Inflammatory macrophage treated with lipopolysaccharide for 1 hour (primary cell): Measurements from ENCODE around the gene TNIP1.

Source experiments
- DNase-seq, 2 donors: peaks; one replicate each; pipeline ENCODE4 v3.0.0-alpha.2; 2020 to 2022

Gene TNIP1

GRCh38 chr5:151020304-151021110 lies 60.3 kb downstream of the TNIP1 start, which contains the start of gene GPX3:
Gene GPX3, plus strand, starts transcription at chr5:151020591. Its CDS starts 64 bp downstream, at chr5:151020655.
- peak; percentile 90 to 94 for DNase-seq

DNA sequence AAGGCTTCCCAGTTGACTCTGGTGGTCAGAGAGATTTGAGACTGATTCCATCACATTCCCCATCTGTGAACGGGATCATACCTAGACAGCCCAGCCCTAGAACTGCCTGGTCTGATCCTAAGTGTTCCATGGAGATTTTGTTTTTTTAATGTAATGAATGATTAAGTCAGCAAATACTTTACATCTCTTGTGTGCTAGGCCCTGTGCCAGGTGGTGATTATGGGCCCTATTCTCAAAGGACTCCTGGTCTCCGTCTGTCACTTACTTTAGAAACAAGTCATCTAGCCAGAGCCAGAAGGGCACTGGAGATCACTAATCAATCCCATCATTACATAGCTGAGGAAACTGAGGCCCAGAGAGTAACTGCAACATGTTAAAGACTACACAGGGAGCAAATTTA lies 61.5 kb downstream of the TNIP1 start:
- DNase-seq = no peak

GRCh38 chr5:151018846-151019245 lies 62.0 kb downstream of the TNIP1 start:
- DNase-seq = no peak

DNA sequence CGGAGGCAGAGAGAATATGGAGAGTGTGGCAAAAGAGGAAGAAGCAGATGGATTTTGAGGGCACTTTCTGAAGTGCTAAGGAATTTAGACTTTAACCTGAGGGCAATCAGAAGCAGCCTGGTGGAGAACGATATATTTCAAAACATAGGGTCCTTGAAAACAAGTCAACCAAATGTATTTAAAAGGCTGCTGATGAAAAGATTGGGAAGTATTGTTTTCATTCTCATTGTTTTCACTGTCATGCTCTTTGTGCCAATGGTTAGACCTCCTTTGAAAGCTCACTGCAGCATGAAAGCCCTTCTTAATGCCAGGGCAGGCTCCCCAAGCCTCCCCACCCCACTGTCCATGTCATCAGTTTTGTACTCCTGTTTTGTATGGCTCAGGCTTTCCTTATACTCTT lies 62.9 kb downstream of the TNIP1 start:
- no peak for DNase-seq

GRCh38 chr5:151016700-151017099 lies 64.1 kb downstream of the TNIP1 start:
- peak; percentile 86 to 88 for DNase-seq

GRCh38 chr5:151015974-151016587 lies 64.8 kb downstream of the TNIP1 start:
- DNase-seq = no peak

DNA sequence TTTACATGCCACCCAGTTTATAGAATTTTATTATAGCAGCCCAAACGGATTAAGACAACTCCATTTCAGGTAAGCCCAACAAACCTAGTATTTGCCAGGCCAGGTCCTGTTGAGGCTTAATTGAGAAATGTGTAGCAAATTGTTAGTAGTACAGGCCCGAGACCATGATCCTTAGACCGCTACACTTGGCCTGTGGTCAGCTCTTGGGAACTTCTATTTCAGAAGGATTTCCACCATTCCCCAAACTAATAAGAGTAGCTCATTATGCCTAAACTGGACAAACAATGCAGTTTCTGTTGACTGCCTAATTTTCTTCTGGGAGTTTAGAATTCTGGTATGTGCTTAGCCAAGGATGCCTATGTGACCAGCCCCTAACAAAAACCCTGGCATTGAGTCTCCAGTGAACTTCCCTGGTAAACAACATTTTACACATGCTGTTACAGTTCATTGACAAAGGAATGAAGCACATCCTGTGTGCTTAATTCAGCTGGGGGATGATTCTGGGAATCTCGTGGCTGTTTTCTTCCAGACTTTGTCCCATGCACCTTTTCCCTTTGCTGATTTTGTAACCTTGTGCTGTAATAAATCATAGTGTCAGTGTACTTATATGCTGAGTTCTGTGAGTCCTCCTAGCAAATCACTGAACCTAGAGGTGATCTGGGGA lies 66.0 kb downstream of the TNIP1 start:
- no peak for DNase-seq

- DNase-seq = no peak
Measured at GRCh38 chr5:151012862-151013261, 68.0 kb downstream of the TNIP1 start.

DNA sequence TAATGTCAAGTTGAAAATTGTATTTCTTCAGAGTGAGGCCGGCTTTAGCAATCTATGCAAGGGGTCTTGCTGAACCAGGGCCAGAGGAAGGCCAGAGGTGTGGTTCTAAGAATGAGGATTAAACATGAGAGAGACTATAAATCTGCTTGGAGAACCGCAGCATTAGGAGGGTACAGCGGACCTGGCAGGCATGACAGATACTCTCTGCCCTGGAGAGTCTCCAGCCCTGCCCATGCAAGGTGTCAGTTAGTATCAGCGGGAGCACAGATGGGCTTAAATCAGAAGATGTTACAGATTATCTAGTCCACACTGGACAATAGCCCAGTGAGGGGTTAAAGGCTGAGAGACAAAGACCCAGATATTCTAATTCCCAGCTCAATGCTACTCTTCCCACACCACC lies 71.9 kb downstream of the TNIP1 start:
- no peak for DNase-seq

DNA sequence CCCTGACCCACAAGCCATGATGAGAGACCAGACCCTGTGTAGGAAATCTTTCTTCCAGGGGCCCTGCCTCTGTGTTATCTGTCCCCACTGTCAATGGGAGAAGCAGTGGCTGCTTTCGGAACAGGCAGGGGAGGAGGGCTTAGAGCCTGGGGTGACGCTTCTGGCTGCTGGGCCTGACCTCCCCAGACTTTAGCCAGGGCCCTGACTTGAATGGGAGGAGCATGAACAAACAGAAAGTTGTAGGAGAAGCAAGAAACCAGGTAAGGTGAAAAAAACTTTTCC lies 72.7 kb downstream of the TNIP1 start:
- no peak for DNase-seq

- peak in 1 of 2 donors; percentile 58 for DNase-seq
Measured at GRCh38 chr5:151007430-151008209, 73.2 kb downstream of the TNIP1 start.

GRCh38 chr5:151006704-151007334 lies 74.0 kb downstream of the TNIP1 start:
- peak in 1 of 2 donors; percentile 29 for DNase-seq

DNA sequence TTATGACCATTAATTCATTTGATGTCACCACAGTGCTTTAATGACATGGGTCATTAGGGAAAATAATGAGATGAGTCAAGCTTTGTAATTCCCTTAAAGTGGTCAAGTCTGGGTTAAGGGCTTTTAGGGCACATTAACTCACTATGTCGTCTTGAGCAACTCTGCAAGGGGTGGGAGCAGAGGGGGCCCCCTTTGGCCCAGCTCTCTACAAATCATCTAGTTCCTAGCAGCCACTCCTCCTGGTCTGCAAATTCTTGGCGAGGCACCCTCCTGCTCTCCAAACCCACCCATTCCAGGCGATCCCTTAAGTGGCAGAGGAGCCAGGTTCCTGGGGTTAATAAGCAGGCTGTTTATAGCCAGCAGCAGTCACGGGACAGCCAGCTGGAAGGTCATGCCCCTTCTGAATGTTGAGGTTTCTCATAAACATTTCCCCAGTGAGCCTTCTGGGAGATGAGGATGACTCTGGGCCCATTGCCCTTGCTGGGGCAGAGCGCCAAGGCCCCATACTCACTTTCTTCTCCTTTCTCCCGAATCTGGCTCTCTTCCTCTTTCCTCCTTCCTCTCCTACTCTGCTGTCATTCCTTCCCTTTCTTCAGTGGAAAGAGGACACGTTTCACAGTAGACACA lies 74.8 kb downstream of the TNIP1 start:
- peak in 1 of 2 donors; percentile 52 for DNase-seq

- DNase-seq = no peak
Measured at GRCh38 chr5:151005187-151005949, 75.5 kb downstream of the TNIP1 start.

DNA sequence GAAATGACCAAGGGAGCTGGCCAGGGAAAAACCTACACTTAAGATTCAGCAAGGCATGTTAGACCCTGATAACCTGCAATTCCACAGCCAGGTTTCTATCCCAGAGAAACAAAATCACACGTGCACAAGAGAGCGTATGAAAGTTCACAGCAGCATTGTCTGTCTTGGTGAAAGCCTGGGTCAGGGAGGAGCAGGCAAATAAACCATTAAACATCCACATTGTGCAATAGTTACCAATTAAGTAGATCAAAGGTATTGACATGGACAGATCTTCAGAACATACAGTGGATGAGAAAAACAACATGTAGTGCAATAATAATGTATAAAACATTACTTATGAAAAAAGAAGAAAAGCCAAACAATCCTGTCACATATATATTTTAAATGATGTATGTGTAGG lies 76.3 kb downstream of the TNIP1 start:
- DNase-seq = no peak

GRCh38 chr5:151003503-151003860 lies 77.4 kb downstream of the TNIP1 start:
- no peak for DNase-seq

GRCh38 chr5:151002681-151003502 lies 77.9 kb downstream of the TNIP1 start:
- DNase-seq = no peak

DNA sequence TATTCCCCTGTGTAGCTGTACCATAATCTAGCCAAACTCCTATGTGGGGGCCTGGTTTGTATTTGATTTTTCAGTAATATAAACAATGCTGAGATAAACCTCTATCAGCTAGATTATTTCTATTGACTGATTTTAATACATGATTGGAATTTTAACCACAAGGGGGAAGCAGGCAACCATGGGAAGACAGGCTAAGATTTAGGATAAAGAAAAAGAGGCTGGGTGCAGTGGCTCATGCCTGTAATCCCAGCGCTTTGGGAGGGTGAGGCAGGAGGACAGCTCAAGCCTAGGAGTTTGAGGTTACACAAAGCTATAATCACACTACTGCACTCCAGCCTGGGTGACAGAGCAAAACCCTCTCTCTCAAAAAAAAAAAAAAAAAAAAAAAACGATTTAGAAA lies 78.6 kb downstream of the TNIP1 start:
- DNase-seq = peak in 1 of 2 donors; percentile 43

DNA sequence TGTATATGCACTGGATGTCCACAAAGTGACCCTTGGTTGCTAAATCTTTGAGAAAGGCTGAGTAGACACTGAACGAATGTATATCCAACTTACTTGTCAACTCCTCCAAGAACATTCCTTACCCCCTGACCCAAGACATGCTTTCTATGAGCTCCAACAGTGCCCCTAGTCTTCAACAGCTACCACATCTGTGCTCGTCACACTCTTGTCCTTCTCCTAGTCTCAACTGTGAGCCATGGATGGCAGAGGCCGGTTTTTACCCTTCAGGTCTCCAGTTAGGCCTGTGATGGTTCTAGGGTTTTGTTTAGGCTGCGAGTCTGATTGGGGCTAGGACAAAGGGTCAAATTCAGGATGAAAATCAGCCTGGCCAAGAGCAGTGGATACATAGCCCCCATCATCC lies 79.4 kb downstream of the TNIP1 start:
- DNase-seq = no peak

DNA sequence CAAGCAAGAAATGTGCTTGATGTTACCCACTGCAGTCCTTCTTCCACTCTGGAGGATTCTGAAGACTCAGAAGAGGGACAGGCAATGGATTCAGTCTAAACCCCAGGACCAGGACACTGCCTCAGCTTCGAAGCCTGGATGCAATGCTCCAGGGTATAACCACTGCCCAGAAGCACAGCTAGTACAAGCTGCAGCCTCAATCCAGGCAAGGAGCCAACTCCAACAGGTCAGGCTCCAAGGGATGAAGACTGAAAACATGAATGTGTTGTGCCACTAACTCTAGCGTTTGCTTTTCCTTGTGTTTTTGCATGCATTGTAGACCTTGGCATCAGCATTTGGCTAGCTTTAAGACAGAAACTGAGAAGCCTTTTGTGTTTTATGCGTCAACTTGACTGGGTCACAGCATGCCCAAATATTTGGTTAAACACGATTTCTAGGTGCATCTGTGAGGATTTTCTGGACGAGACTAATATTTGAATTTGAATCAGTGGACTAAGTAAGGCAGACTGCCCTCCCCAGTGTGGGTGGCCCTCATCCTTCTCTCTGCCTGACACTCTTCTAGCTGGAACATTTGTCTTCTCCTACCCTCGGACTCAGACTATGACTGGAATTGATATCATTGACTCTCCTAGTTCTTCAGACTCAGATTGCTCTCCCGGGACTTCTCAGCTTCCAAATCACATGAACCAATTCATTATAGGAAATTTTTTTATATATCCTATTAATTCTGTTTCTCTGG lies 81.0 kb downstream of the TNIP1 start:
- no peak for DNase-seq
